ENCODE results near the gene JMJD1C. TPM values are rescaled to one million over a fixed set of nuclear protein-coding genes. Genes with fewer than 3 reads are reported as not detected.
A peak's percentile ranks its signal among the peaks of the same experiment; 100 is the strongest.

The JMJD1C gene
- total RNA-seq, 1 donor from 2014 or later: 34.6 TPM

- H3K4me1 ChIP-seq: no peaks in the 10 kb centered on the region
- H3K27me3 ChIP-seq (ENCODE audit: low read depth): no peaks in the 10 kb centered on the region
- TF ChIP-seq CTCF (IDR thresholded peaks at IDR 0.05; ENCODE audit: borderline replicate concordance): no peak
- H3K36me3 ChIP-seq: no peaks in the 10 kb centered on the region
- no peak overlapping the region for H3K27ac ChIP-seq (replicated peaks)
- H3K4me3 ChIP-seq: no peak overlapping the region
- DNase-seq: no peak
- no peaks in the 10 kb centered on the region for H3K9me3 ChIP-seq (replicated peaks)
- intact Hi-C loops (cut with micrococcal nuclease): no loop called here
Measured at GRCh38 chr10:63125459-63125858, 340.3 kb downstream of the JMJD1C start.

- Histone ChIP-seq H3K27me3 (ENCODE audit: low read depth) (no peaks in the 10 kb centered on the region), H3K4me3 (no peak overlapping the region), H3K36me3 (no peaks in the 10 kb centered on the region), H3K4me1 (no peaks in the 10 kb centered on the region), H3K27ac (replicated peaks) (no peak overlapping the region), H3K9me3 (replicated peaks) (no peaks in the 10 kb centered on the region)
- DNase-seq: no peak
- no peak for TF ChIP-seq CTCF (IDR thresholded peaks at IDR 0.05; ENCODE audit: borderline replicate concordance)
- intact Hi-C loops (cut with micrococcal nuclease): no loop called here
Measured at GRCh38 chr10:63123727-63124362, 341.9 kb downstream of the JMJD1C start.

GRCh38 chr10:63120554-63120953 lies 345.2 kb downstream of the JMJD1C start:
- no peaks in the 10 kb centered on the region for H3K27me3 ChIP-seq (ENCODE audit: low read depth)
- H3K9me3 ChIP-seq (replicated peaks): no peaks in the 10 kb centered on the region
- peaks cover 12% of the 10 kb centered on the region for H3K4me1 ChIP-seq
- peak overlapping the region; percentile 49 for H3K27ac ChIP-seq (replicated peaks)
- no peak for DNase-seq
- no peak overlapping the region for H3K4me3 ChIP-seq
- intact Hi-C loops (cut with micrococcal nuclease): no loop called here
- H3K36me3 ChIP-seq: no peaks in the 10 kb centered on the region
- no peak for TF ChIP-seq CTCF (IDR thresholded peaks at IDR 0.05; ENCODE audit: borderline replicate concordance)

- H3K27ac ChIP-seq (replicated peaks): no peak overlapping the region
- intact Hi-C loops (cut with micrococcal nuclease): no loop called here
Measured at GRCh38 chr10:63119041-63119440, 346.7 kb downstream of the JMJD1C start.

More at GRCh38 chr10:63119041-63119440, 346.7 kb downstream of the JMJD1C start:
- TF ChIP-seq CTCF (IDR thresholded peaks at IDR 0.05; ENCODE audit: borderline replicate concordance): no peak
- Histone ChIP-seq H3K4me1 (peaks cover 27% of the 10 kb centered on the region), H3K36me3 (no peaks in the 10 kb centered on the region), H3K4me3 (no peak overlapping the region), H3K27me3 (ENCODE audit: low read depth) (no peaks in the 10 kb centered on the region), H3K9me3 (replicated peaks) (no peaks in the 10 kb centered on the region)
- DNase-seq: no peak

Small RNA genes within 50 kb of the gene (microRNA-seq; reads per million reads assigned to microRNA genes)
- 124 reads per million, percentile 58 among the genes with 10 or more reads in this experiment for gene MIR1296

Other genes with a start within 250 kb of the JMJD1C start
- gene REEP3, start 55.4 kb upstream of the JMJD1C start, total RNA-seq: 18.2 TPM